ENCODE measurements around the gene MYMK.

The MYMK gene

DNA sequence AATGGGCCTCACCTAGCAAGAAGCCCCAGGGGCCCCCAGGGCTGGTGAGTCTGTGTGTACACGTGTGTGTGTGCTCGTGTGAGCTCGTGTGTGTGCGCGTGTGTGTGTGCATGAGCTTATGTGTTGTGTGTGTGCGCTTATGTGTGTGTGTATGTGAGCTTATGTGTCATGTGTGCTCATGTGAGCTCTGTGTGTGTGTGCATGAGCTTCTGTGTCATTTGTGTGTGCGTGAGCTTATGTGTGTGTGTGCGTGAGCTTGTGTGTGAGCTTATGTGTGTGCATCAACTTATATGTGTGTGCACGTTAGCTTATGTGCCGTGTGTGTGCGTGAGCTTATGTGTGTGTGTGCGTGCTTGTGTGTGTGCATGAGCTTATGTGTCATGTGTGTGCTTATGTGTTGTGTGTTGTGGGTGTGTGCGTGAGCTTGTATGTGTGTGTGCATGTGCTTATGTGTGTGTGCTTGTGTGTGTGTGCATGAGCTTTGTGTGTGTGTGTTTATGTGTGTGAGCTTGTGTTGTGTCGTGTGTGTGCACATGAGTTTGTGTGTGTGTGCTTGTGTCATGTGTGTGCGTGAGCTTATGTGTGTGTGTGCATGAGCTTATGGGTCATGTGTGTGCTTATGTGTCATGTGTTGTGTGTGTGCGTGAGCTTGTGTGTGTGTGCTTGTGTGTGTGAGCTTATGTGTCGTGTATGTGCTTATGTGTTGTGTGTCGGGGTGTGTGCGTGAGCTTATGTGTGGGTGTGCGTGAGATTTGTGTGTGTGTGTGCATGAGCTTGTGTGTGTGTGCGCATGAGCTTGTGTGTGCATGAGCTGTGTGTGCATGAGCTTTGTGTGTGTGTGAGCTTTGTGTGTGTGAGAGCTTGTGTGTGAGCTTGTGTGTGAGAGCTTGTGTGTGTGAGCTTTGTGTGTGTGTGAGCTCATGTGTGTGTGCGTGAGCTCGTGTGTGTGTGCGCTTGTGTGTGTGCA lies 29.1 kb downstream of the MYMK start:
- H3K36me3 Mint-ChIP-seq (ENCODE audit: low read depth) = peaks cover 6% of the 10 kb centered on the region
- peaks cover 24% of the 10 kb centered on the region for H3K4me1 Mint-ChIP-seq

DNA sequence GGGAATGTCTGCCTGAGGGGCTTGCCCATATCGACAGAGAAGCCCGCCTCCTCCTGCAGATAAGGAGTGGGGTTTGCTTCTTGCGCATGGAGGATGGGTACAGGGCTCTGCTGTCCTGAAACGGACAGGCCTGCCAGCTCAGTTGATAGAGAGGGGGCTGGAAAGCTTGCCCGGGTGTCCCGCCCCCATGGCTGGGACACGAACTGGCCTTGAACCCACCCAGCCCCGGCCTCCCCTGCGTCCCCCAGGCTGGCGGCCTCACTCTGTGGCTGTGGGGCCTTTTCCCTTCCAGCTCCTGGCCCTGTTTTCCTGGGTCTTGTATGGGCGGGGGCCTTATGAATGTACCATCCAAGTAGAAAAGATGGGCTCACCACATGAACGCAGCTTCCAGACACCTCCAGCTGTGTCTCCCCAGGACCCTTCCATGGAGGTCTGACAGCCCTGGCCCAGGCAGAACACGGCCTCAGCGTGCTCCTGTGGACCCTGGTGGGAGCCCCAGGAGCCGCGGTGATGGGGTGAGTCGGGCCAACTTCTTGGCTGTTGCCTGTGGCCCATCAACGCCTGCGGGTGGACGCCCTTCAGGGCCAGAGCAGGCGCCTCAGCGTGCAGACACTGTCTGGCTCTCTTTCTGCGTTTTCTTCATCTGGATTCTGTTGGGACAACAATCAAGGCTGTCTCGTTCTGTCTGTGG lies 30.0 kb downstream of the MYMK start:
- H3K4me3 Mint-ChIP-seq = no peak overlapping the region
- H3K9me3 Mint-ChIP-seq = no peaks in the 10 kb centered on the region
- TF ChIP-seq, protein P1, sequence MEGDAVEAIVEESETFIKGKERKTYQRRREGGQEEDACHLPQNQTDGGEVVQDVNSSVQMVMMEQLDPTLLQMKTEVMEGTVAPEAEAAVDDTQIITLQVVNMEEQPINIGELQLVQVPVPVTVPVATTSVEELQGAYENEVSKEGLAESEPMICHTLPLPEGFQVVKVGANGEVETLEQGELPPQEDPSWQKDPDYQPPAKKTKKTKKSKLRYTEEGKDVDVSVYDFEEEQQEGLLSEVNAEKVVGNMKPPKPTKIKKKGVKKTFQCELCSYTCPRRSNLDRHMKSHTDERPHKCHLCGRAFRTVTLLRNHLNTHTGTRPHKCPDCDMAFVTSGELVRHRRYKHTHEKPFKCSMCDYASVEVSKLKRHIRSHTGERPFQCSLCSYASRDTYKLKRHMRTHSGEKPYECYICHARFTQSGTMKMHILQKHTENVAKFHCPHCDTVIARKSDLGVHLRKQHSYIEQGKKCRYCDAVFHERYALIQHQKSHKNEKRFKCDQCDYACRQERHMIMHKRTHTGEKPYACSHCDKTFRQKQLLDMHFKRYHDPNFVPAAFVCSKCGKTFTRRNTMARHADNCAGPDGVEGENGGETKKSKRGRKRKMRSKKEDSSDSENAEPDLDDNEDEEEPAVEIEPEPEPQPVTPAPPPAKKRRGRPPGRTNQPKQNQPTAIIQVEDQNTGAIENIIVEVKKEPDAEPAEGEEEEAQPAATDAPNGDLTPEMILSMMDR (IDR thresholded peaks at IDR 0.05) = no peak
- H3K27ac Mint-ChIP-seq = no peak overlapping the region
- no peaks in the 10 kb centered on the region for H3K36me3 Mint-ChIP-seq (ENCODE audit: low read depth)
- H3K27me3 Mint-ChIP-seq (ENCODE audit: low read depth, poor library complexity) = no peaks in the 10 kb centered on the region
- H3K4me1 Mint-ChIP-seq = peaks cover 25% of the 10 kb centered on the region
- DNase-seq = peak; percentile 1

More for the DNA sequence above, 29.1 kb downstream of the MYMK start:
- peaks cover 7% of the 10 kb centered on the region for H3K9me3 Mint-ChIP-seq
- no peak overlapping the region for H3K4me3 Mint-ChIP-seq
- H3K27ac Mint-ChIP-seq = no peak overlapping the region
- TF ChIP-seq, protein P1 (IDR thresholded peaks at IDR 0.05) = no peak
- DNase-seq = no peak
- H3K27me3 Mint-ChIP-seq (ENCODE audit: low read depth, poor library complexity) = peaks cover 1% of the 10 kb centered on the region

DNA sequence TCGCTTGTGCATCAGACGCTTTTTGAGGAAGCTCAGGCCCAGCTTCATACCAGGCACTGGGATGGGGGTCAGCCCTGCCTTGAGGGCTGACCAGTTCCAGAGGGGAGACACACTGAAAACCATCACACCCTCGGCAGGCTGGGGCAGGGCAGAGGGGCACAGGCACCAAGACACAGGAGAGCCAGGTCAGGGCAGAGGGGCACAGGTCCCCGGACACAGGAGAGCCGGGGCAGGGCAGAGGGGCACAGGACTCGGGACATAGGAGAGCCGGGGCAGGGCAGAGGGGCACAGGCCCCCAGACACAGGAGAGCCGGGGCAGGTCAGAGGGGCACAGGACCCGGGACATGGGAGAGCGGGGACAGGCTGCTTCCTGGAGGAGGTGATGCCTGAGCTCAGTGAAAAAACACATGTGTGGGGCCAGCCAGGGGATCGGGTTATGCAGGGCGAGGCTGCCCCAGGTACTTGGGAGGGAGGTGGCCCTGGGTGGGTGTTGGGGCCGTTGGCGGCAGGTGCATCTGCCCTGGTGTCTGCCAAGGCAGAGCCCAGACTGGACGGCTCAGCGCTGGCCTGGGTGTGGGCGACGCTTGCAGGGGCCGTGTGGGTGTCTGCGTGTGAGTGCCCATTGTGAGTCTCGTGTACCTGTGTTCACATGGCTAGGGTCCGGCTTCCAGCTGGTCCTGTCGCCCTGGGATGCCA lies 30.8 kb downstream of the MYMK start:
- peak; percentile 4 for DNase-seq
- Mint-ChIP-seq H3K27ac (no peak overlapping the region), H3K36me3 (ENCODE audit: low read depth) (no peaks in the 10 kb centered on the region), H3K9me3 (no peaks in the 10 kb centered on the region), H3K4me1 (peaks cover 32% of the 10 kb centered on the region), H3K27me3 (ENCODE audit: low read depth, poor library complexity) (no peaks in the 10 kb centered on the region), H3K4me3 (peak overlapping the region; percentile 39)
- TF ChIP-seq, protein P1 (IDR thresholded peaks at IDR 0.05) = no peak

DNA sequence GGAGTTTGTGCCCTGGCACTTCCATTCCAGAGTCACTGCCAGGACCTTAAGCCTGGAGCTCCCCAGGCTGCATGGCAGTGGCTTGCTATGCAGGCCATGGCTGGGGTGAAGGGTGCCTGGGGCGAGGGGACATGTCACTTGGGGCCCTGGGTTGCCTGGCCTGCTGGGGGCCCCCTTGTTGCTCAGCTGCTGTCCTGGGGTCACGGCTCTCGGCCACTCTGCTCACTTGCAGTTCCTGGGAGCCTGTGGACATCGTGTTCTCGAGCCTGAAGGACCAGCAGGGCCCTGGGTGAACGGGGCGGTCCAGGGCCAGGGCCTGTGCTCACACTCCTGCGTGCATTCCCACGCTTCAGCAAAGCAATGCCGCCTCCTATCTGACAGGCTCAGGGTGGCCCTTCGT lies 31.3 kb downstream of the MYMK start:
- Mint-ChIP-seq H3K9me3 (no peaks in the 10 kb centered on the region), H3K27me3 (ENCODE audit: low read depth, poor library complexity) (no peaks in the 10 kb centered on the region), H3K4me3 (no peak overlapping the region), H3K36me3 (ENCODE audit: low read depth) (no peaks in the 10 kb centered on the region), H3K4me1 (peaks cover 32% of the 10 kb centered on the region), H3K27ac (no peak overlapping the region)
- DNase-seq = peak; percentile 5
- TF ChIP-seq, protein P1 (IDR thresholded peaks at IDR 0.05) = no peak

DNA sequence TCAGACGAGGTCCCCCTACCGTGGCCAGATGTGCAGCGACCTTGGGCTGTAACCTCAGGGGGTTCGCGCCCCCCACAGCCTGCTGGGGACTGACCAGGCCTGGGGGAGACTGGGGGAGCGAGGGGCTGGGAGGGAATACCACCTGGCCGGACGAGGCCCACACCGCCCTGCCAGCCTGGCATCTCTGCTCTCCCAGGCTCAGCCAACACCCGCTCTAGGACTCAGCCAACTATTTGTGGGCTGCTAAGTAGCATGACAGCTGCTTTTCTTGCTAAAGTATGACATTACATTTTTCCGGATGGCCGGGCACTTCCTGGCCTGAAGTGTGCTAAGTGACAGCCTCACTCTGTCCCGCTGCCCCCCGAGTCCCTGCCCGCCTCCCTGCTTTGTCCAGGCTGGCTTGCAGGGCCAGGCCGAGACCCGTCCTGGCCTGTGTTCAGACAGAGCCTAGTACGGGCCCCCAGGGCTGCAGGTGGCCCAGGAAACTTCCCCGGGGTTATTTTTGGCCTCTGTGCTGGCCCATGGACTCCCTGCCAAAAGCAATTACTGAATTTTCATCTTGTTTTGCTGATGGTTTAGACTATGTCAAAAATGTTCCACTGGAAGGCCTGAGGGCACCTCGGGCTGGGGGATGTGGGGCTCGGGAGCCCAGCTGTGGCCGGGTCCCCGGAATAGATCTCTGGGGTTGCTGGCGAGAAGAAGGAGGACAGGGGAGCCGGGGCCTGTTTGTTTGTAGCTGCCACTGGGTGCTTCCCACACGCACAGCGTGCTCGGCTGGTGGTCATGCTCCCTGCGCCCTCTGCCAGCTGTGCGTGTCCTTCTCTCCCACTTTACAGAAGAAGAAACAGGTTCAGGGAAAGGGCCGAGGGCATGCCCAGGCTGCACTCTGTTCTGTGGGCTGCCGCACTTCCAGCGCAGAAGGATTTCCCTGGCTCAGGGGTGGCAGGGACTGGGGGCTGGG lies 32.4 kb downstream of the MYMK start:
- H3K4me3 Mint-ChIP-seq = no peak overlapping the region
- no peak for DNase-seq
- H3K36me3 Mint-ChIP-seq (ENCODE audit: low read depth) = no peaks in the 10 kb centered on the region
- peaks cover 36% of the 10 kb centered on the region for H3K4me1 Mint-ChIP-seq
- peak overlapping the region; percentile 19 for H3K27ac Mint-ChIP-seq
- H3K27me3 Mint-ChIP-seq (ENCODE audit: low read depth, poor library complexity) = no peaks in the 10 kb centered on the region
- H3K9me3 Mint-ChIP-seq = no peaks in the 10 kb centered on the region
- TF ChIP-seq, protein P1 (IDR thresholded peaks at IDR 0.05) = no peak

Measured in nephron progenitor cell (in vitro differentiated cells).